Measurements from ENCODE around the gene ARID5B.
"Not testable (repeated sequence)": the region's sequence is repeated elsewhere in the genome, so short reads cannot be mapped to it uniquely, and the experiment has no call there.

ARID5B gene

GRCh38 chr10:61900829-61901792, at the start of gene ARID5B:
TSS of gene ARID5B (plus strand) at chr10:61901699. CDS start at chr10:61901710, 11 bp downstream.
- no peak for DNase-seq

DNA sequence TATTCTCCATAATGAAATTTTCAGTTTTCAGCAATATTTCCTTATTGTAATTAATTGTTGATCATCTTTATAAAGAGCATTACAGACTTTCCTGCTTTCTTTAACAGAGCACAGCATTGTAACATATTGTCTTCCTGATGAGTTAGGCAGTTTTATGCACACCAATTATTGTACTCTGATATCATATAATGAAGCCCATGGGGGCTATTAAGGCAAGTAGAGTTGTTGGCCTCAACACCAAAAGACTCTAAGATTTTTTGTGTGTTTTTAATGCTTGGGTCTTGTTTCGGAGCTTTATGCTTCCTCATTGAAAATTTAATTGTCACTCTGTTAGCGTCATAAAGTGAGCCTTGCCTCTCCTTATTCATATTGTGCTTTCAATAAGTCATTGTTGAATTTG, 49.2 kb upstream of the ARID5B start:
- no peak for DNase-seq

GRCh38 chr10:61855771-61856170, 45.7 kb upstream of the ARID5B start:
- no peak for DNase-seq

- DNase-seq: no peak
Observed at GRCh38 chr10:61857746-61858145, 43.8 kb upstream of the ARID5B start.

GRCh38 chr10:61859786-61860185, 41.7 kb upstream of the ARID5B start:
- no peak for DNase-seq

DNA sequence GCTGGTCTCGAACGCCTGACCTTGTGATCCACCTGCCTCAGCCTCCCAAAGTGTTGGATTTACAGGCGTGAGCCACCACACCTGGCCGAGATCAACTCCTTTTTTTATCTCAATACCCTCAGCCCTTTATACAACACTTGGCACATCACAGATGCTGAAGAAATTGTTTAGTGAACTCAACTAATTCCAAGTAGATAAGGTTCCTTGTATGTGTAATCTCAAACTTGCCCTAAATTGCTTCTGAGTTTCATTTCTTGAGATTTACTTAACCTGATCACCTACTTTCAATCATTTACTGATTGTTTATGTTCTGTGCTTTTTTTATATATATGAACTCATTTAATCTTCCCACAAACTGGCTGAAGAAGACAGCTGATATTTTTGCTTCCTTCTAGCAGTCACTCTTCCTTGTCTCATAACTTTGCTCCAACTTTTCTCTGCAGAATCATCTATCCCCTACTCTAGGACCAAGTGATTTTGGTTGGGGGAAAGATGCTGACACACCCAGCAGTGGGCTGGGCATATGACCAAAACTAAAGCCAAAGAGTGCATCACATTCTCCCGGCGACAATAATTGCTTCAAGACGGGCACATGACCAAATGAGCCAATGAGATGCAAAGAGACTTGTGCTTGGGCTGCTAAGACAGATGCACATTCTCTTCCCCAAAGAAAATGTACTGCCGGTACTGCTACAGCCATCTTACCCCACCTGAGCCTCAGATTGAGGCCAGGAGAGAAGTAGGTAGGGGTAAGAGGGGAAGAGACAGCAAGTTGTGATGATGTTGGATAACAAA, 40.3 kb upstream of the ARID5B start:
- no peak for DNase-seq

GRCh38 chr10:61863981-61864380, 37.5 kb upstream of the ARID5B start:
- no peak for DNase-seq

DNA sequence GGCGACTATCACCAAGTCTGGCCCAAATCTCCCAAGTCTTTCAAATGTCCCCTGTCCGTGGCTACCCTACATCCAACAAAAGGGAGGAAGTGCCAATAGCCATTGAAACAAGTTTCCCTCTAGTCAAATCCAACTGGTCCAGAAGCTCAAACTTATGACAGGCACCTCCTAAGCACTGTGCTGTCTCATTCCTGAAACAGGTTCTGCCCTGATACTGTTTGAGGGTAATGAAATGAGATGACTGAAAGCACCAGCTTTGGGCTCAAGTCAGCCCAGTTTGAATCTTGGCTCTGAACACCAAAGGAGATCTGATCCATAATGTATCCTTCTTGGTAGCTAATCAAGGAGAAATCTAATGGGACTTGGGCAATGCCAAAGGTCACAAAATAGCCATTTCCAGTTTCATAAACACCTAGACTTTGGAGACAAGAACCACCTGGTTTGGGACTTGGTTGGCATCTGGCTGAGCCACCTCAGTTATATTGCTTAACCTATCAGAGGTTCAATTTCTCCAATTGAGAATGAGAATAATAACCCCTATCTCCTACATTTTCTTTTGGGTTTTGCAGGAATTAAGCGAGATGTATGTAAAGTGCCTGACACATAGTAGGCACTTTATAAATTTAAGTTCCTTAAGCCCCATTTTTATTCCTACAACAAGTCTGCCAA, 34.7 kb upstream of the ARID5B start:
- DNase-seq: no peak

GRCh38 chr10:61867374-61867773, 34.1 kb upstream of the ARID5B start:
- DNase-seq: not testable (repeated sequence)

DNA sequence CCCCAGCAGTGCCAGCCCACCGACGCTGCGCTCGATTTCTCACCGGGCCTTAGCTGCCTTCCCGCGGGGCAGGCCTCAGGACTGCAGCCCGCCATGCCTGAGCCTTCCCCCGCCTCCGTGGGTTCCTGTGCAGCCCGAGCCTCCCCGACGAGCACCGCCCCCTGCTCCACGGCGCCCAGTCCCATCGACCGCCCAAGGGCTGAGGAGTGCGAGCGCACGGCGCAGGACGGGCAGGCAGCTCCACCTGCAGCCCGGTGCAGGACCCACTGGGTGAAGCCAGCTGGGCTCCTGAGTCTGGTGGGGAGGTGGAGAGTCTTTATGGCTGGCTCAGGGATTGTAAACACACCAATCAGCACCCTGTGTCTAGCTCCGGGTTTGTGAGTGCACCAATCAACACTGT, 33.7 kb upstream of the ARID5B start:
- not testable (repeated sequence) for DNase-seq

DNA sequence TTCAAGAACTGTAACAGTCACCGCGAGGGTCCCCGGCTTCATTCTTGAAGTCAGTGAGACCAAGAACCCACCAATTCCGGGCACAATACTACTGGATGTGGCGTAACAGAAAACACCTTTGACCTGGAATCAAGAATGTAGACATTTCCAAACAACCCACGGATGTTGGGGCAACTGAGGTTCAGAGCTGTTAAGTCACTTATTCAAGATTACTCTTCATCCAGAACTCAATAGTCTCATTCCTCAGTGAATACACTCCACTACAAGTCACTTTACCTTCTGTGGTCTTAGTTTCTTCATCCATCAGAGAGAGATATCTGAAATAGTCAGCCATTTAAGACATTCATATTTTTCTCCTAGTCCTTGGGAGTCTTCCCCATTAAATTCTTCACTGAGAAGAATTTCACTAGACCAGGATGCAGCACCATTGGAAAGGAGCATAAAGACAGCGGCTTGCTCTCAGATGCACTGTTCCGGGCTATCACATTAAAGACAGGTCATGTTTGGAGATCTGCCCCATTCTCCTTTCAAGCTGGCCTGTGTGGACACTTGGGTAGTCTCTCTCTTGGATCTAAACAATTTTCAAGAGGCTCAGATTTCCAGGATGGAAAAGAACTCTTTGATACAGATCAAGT, 32.3 kb upstream of the ARID5B start:
- DNase-seq: no peak

DNA sequence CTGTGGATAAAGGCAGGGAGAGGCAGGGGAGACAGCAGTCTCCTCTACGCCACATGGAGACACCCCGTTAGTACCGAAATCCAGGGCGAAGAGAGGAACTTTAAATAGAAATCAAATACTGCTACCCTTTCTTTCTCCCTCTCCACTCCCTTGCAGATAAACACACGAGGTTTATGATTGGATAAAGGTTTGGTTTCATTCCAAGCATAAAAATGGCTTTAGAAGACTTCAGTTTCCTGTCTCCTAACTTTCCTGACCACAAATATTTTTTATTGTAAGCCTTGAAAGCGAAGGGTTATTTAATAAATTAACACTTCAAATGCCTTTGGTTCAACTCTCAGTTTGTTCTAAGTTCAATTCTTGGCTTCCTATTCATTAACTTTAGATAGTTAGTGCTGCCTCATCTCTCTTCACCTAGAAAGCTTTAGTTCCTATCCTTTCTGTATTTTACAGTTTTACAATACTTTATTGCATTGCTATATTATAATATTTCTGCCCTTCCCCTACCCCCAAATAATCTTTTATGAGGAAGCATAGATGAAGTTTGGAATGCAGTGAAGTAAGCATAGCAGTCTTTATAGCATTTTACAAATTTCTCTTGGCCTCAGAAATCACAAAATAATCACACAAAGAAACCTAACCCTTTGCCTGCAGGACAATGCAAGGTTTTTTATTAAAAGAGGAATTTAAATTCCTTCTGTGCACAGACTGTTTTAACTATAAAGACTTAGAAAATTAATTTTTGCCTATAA, 31.5 kb upstream of the ARID5B start:
- no peak for DNase-seq

GRCh38 chr10:61870526-61870895, 31.0 kb upstream of the ARID5B start:
- DNase-seq: no peak

GRCh38 chr10:61871487-61871886, 30.0 kb upstream of the ARID5B start:
- DNase-seq: no peak

GRCh38 chr10:61877887-61878739, 23.4 kb upstream of the ARID5B start:
- DNase-seq: no peak

- DNase-seq: no peak
Observed at GRCh38 chr10:61878740-61879068, 22.8 kb upstream of the ARID5B start.

GRCh38 chr10:61882621-61883370, 18.7 kb upstream of the ARID5B start:
- DNase-seq: no peak

DNA sequence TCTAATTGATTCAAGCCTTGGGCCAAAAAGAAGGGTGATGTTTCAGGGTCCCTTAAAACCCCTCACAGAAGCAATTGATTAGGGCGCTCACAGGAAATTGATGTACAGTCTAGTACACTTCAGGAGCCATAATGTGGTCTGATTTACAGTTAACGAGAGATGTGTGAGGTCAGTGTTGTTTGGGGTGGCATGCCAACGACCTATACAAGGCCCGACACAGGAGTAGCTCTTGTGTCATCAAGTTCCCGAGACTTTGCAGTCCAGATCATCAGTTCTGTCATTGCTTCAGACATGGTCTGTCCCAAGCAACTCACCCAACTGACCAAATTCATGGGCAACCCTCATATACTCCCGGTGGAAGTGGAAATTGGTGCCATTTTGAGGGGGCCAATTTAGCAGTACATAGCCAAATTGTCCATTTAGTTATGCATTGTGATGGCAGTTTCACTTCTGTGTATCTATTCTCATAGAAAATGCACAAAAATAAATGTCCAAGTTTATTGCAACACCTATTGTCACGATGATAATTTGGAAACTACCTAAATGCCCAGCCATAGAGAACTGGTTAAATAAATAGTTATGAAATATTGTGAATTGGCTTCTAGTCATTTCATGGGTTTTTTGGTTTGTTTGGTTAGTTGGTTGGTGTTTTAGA, 18.0 kb upstream of the ARID5B start:
- no peak for DNase-seq

DNA sequence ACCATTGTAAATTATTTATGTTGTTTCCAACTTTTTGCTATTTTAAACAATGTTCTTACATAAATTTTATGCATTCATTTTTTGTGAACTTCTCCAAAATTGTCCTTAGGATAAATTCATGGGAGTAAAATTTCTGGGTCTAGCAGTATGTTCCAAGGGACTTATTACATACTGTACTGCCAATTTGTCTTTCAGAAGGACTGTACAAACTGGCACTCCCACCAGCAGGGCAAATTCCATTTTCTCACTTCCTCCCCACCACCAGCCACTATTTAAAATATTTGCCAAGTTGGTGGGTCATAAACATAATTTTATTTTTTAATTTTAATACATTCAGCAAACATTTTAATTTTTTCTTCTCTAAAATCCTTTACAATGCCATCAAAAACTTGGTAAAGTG, 13.7 kb upstream of the ARID5B start:
- DNase-seq: no peak

DNA sequence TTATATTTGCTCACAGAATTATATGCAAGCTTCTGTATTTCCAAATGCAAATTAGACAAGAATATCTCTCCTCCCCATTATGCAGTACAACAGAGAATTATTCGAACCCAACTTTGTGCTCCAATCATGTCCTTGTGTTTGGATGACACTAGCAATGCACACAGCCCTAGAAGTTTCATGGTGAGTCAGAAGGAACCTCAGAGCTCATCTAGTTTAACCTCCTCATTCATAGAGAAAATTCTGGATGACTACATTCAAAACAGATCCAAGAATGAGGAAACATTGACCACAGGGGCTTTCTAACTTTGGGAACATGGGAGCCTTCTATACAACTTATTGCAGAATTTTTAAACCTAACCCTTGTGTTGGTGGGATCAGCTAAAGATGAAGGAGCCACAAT, 12.8 kb upstream of the ARID5B start:
- no peak for DNase-seq

All from cortex of kidney (tissue), 1 donor.